HAP-1 (cell line): ENCODE results near the gene ZNF324.
"Not testable (repeated sequence)": the region's sequence is repeated elsewhere in the genome, so short reads cannot be mapped to it uniquely, and the experiment has no call there.

Experiments
- DNase-seq, 2 experiments: peaks; one replicate each; pipeline ENCODE4 v3.0.0-alpha.2; 2016 to 2020; ENCODE audit warnings: low spot score in 2 of 2
- H3K27me3 ChIP-seq: fragments of 250-450 bp; sonication (Bioruptor Pico); 2 replicates; pipeline ENCODE4 v1.5.1; 2020; ENCODE audit warnings: low read depth, mild to moderate bottlenecking, moderate library complexity
- H3K36me3 ChIP-seq: fragments of 250-450 bp; sonication (Bioruptor Pico); replicated peaks from 2 replicates; pipeline ENCODE4 v1.5.1; 2020; ENCODE audit warnings: mild to moderate bottlenecking
- H3K4me1 ChIP-seq: fragments of 250-450 bp; sonication (Bioruptor Pico); 2 replicates; pipeline ENCODE4 v1.5.1; 2020; ENCODE audit warnings: mild to moderate bottlenecking
- H3K4me3 ChIP-seq: fragments of 250-450 bp; sonication (Bioruptor Pico); 2 replicates; pipeline ENCODE4 v1.5.1; 2020; ENCODE audit warnings: mild to moderate bottlenecking, moderate library complexity
- H3K9me3 ChIP-seq: fragments of 250-450 bp; sonication (Bioruptor Pico); 2 replicates; pipeline ENCODE4 v1.5.1; 2020; ENCODE audit warnings: mild to moderate bottlenecking, moderate library complexity
- in situ Hi-C: fragments of 300-500 bp; cut with MboI; formaldehyde crosslinking; loops from 3 replicates; pipeline ENCODE4 v1.14.3; 2020; ENCODE audit warnings: low sequenced_read_pairs, inconsistent platforms, mixed read lengths

ZNF324 gene

DNA sequence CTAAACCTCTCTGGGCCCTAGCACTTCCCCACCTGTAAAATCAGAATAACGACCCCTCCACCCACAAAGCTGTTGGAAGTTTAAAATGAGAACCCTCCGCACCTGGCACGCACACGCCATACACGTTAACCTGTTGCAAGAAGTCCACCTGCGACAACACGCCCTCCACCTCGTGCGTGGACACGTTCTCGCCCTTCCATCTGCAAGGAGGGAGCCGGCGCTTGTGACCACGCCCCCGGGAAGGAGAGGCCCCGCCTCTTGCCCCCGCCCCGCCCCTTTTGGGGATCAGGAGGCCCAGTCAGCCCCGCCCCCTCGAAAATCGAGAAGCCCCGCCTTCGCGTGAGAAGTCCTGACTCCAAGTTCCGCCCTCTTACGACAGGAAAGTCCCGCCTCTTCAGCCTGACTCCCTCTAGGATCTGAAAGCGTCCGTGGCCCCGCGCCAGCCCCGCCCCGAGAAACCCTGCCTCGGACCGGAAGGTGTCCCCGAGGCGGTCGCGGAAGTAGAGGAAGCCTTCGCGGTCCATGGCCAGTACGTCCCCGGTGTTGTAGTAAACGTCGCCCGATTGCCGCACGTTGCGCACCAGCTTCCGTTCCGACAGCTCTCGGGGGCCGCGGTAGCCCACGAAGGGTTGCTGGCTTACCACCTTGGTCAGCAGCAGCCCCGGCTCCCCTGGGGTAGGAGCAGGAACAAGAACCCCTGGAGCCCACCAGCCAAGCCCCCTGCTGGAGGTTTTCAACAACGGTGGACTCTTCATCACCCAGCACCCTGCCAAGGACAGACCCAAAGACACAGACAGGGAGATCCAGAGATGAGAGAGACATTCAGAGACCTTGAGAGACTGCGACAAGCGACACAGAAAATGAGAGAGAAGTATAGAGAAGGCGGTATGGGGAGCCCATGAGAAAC is 32.4 kb downstream of the ZNF324 start:
- Histone ChIP-seq H3K36me3 (no peaks in the 10 kb centered on the region), H3K27me3 (no peaks in the 10 kb centered on the region), H3K9me3 (no peaks in the 10 kb centered on the region), H3K4me3 (peak overlapping the region; percentile 46), H3K4me1 (peaks cover 13% of the 10 kb centered on the region)
- DNase-seq: peak; percentile 98 to 100
- in situ Hi-C loops: no loop called here

DNA sequence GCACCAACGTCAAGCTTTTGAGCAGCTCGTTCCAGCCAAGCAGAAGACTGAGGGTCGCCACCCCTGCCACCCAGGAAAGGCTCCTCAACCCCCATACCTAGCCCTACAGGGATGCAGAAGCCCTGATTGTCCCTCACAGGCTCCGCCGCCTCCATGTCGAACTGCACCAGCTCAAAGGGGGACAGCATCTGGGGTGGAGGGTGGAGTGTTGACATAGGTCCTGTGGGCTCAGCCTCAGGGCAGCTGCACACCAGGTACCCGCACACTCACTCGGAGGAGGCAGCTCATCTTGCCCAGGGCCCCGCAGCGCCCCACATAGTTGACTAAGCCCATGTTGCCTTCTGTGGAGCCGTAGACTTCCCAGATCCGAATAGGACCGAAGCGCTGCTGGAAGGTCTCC is 33.4 kb downstream of the ZNF324 start:
- peaks cover 13% of the 10 kb centered on the region for H3K4me1 ChIP-seq
- DNase-seq: no peak
- no peaks in the 10 kb centered on the region for H3K27me3 ChIP-seq
- H3K9me3 ChIP-seq: no peaks in the 10 kb centered on the region
- no peaks in the 10 kb centered on the region for H3K36me3 ChIP-seq
- in situ Hi-C loops: no loop called here
- no peak overlapping the region for H3K4me3 ChIP-seq

- in situ Hi-C loops, H3K9me3 ChIP-seq, H3K4me3 ChIP-seq, DNase-seq, H3K36me3 ChIP-seq, H3K4me1 ChIP-seq, H3K27me3 ChIP-seq: not testable (repeated sequence)
Measured at GRCh38 chr19:58507602-58508223, 40.8 kb downstream of the ZNF324 start.

DNA sequence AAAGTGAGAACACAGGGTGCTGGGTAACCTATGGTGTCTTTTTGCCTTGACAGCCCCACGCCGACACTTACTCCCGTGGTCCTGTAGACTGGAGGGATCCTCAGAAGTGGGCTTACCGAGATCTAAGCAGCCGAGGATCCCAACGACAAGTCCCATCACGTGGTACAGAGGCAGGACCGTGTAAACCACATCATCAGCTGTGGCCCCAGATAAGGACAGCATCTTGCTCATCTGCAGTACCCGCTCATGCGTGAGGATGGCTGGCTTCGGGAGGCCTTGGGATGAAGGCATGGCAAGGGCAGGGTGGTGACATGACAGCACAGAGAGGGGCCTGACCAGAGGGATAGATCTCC is 42.8 kb downstream of the ZNF324 start:
- H3K4me3 ChIP-seq: no peak overlapping the region
- in situ Hi-C loops: no loop called here
- no peak for DNase-seq
- H3K4me1 ChIP-seq: peaks cover 6% of the 10 kb centered on the region
- peaks cover 3% of the 10 kb centered on the region for H3K36me3 ChIP-seq
- no peaks in the 10 kb centered on the region; the same call in 1 of the 2 replicates for H3K9me3 ChIP-seq
- no peaks in the 10 kb centered on the region for H3K27me3 ChIP-seq

- Histone ChIP-seq H3K27me3 (no peaks in the 10 kb centered on the region), H3K4me1 (peaks cover 9% of the 10 kb centered on the region), H3K4me3 (no peak overlapping the region), H3K36me3 (peaks cover 7% of the 10 kb centered on the region), H3K9me3 (no peaks in the 10 kb centered on the region; the same call in 1 of the 2 replicates)
- no peak for DNase-seq
- in situ Hi-C loops: no loop called here
Measured at GRCh38 chr19:58510084-58510862, 43.4 kb downstream of the ZNF324 start.

DNA sequence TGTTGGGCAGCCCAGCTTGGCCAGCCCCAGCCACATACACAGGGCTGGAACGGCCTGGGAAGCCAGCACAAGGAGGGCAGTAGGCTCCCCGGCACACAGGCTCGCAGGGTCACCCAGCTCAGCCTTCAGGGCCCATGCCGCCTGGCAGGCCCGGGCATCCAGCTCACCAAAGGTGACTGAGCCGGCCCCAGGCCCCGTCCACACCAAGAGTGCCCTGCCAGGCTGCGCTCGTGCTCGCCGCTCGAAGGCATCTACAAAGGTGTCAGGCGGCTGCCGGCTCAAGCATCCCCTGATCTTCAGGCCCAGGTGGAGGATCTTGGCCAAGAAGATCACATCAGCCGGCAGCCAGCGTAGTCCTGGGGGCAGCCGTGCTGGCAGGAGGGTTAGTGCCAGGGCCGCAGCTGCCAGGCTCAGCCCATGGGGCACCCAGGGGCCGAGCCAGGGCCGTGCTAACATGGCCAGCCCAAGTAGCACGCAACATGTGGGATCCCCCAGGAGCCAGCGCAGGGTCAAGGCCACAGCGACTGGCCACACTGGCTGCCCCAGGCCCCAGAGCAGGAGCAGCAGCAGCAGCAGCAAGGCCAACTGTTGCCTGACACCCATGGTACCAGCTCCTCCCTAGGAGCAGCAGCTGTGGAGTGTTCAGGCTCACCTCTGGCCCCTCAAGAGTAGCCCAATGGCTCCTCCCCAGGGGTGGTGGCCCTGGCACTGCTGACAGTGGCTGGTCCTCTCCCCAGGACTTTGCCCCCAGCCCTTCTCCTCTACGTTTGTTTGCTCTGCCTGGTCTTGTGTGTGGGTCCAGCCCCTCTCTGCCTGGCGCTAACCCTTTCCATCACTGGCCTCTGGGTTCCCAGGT is 44.7 kb downstream of the ZNF324 start, which contains the start of gene SLC27A5:
Gene SLC27A5 (minus strand): TSS at position 640 of the 856 bp plus-strand sequence. CDS start 37 bp downstream, at position 603.
- DNase-seq: no peak
- Histone ChIP-seq H3K27me3 (no peaks in the 10 kb centered on the region), H3K4me1 (peaks cover 9% of the 10 kb centered on the region), H3K4me3 (no peak within 1 kb of the TSS), H3K36me3 (peaks cover 16% of the 10 kb centered on the region), H3K9me3 (no peaks in the 10 kb centered on the region; the same call in 1 of the 2 replicates)
- in situ Hi-C loops: no loop called here

DNA sequence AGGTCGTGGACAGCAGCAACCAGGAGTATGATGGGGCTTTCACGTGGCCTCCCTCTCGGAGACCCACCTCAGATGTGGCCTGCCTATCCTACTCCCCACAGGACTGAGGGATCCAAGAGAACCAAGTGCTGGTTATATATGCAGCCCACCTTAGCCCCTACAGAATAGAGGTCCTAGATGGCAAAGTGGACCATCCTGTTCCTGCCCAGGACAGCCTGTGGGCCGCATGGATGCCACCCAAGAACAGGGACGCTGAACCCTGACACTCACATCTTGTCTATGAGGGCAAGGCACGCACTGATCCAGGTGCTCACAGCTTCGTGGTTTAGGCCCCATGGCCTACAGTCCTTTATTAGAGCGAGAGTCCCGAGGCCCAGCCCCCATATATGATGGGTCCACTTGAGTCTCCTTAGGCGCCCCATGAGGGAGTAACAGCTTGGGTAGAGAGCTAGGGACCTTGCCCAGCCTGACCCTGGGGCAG is 46.4 kb downstream of the ZNF324 start:
- in situ Hi-C loops: no loop called here
- no peak overlapping the region for H3K4me3 ChIP-seq
- no peaks in the 10 kb centered on the region for H3K9me3 ChIP-seq
- DNase-seq: no peak
- H3K4me1 ChIP-seq: peaks cover 12% of the 10 kb centered on the region
- peaks cover 20% of the 10 kb centered on the region for H3K36me3 ChIP-seq
- H3K27me3 ChIP-seq: no peaks in the 10 kb centered on the region

DNA sequence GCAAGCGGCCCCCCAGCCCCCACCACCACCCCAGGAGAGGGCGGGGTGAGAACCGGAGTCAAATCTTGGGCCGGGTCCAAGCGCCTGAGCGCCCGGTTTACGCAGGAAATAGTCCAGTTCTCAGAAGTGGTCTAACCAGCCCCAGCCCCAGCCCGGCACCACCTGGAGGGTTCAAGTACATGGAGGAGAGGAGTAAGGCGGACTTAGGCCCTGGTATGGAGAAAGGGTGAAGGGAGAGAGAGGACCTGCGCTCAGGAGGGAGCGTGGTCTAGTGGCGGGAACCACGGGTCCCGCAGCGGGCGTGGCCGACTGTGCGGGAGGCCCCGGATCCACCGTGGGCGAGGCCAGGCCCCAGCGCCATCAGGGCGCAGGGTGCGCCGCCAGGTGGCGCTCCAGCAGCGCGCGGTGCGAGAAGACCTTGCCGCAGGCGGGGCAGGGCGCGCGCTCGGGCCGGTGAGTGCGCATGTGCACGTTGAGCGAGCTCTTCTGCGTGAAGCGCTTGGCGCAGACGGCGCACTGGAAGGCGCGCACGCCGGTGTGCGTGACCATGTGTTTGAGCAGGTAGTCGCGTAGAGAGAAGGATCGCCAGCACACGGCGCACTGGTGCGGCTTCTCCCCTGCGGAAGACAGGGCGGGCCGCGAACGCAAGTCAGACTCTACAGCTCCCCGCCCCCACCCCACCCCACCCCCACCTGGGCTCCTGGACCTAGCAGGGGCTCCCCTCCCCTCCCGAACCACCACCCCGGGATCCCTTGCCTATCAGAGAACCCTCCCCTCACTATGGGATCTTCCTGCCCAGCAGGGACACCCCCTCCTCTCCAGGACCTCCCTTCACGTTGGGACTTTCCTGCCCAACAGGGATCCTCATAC is 47.0 kb downstream of the ZNF324 start:
- Histone ChIP-seq H3K27me3 (no peaks in the 10 kb centered on the region), H3K36me3 (peaks cover 20% of the 10 kb centered on the region), H3K4me3 (peak overlapping the region; percentile 44), H3K4me1 (peaks cover 16% of the 10 kb centered on the region), H3K9me3 (no peaks in the 10 kb centered on the region)
- in situ Hi-C loops: no loop called here
- DNase-seq: peak; percentile 80 to 95

GRCh38 chr19:58514564-58515022 is 47.7 kb downstream of the ZNF324 start:
- Histone ChIP-seq H3K4me3 (peak overlapping the region; percentile 44), H3K27me3 (no peaks in the 10 kb centered on the region), H3K36me3 (peaks cover 20% of the 10 kb centered on the region), H3K9me3 (no peaks in the 10 kb centered on the region), H3K4me1 (peaks cover 16% of the 10 kb centered on the region)
- in situ Hi-C loops: no loop called here
- no peak for DNase-seq

DNA sequence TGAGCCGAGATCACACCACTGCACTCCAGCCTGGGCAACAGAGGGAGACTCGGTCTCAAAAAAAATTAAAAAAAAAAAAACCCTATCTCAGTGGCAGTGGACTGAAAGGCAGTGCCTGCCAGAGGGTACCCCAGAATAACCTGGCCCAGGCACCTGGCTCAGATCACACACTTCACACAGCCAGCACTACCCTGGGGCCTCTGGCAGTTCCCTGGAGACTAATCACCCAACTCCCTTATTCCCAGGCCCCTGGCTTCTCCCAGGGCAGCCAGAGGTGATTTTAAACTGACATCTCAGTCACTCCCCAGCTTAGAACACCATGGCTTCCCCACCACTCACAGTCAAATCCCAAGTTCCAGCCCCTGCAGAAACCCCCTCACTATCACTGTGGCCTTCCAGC is 48.4 kb downstream of the ZNF324 start:
- no peaks in the 10 kb centered on the region for H3K9me3 ChIP-seq
- peaks cover 16% of the 10 kb centered on the region for H3K4me1 ChIP-seq
- no peak overlapping the region; the same call in 1 of the 2 replicates for H3K4me3 ChIP-seq
- H3K36me3 ChIP-seq: peaks cover 20% of the 10 kb centered on the region
- H3K27me3 ChIP-seq: no peaks in the 10 kb centered on the region
- in situ Hi-C loops: no loop called here
- no peak for DNase-seq

DNA sequence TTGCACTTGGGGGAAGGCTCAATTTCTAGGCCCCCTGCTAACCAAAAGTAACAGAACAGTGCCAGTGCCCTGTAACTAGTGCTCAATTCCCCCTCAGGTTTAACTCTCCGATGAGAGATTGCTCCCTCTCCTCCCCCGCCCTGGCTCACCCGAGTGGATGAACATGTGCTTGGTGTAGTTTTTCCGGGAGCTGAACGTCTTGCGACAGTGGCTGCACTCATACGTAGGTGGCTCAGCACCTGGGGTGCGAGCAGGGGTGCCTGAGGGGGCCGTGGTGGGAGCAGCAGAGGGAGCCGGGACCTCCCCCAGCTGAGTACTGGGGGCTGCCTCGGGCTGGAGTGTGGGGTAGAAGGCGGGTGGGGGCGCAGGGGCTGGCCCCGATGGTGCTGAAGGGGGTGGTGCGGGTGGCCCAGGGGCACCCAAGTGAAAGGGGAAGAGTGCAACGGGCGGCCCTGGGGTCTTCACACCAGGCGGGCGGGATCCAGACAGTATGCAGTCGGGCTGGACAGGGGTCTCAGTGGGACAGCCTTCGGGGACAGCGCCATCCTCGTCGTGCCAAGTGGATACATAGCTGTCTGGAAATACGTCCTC is 49.5 kb downstream of the ZNF324 start:
- Histone ChIP-seq H3K9me3 (no peaks in the 10 kb centered on the region), H3K36me3 (peaks cover 20% of the 10 kb centered on the region), H3K4me1 (peaks cover 20% of the 10 kb centered on the region), H3K27me3 (no peaks in the 10 kb centered on the region), H3K4me3 (no peak overlapping the region)
- no peak for DNase-seq
- in situ Hi-C loops: no loop called here
